Measurements from ENCODE around the gene DUSP1. TPM values are rescaled to one million over a fixed set of nuclear protein-coding genes. Genes with fewer than 3 reads are reported as not detected.

The DUSP1 gene
- total and polyA plus RNA-seq, 2 of the 13 experiments (the other 11 are each of a cell fraction or from before 2014, with no cell fraction given) = 27.1 to 55.5 TPM

DNA sequence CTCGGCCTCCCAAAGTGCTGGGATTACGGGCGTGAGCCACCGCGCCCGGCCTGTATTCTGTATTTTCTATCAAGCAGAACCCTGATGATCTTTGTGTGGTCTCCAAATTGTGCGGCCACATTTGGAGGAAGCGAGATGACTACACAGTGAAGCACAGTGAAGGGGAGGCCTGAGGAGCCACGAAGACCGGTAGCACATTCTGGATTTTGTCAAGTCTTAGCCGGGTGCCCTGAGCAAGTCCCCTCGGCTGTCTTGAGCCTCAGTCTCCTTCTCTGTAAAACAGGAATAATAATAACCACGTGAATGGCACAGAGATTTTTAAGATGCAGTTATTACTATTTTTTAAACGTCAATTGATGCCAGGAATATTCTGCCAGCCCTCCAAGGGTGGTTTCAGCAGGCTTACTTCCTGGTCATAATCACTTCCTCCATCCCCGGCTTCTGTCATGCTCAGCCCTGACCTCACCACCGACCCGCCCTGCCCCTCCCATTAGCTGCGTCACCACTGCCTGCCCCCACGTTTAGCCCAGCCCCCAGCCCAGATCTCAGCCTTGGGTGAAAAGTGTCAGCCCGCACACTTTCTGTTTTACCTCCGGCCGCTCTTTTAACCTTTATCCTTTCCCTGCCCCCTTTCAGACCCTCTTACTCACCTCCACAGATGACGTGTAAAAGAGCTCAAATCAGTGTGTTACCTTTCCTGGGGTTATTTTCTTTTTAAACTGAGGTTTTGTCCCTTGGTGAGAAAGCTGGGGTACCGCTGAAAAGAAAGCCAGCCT is 36.1 kb upstream of the DUSP1 start (continued):
- no peak for TF ChIP-seq ZNF678 (CRISPR knock-in tag; IDR thresholded peaks at IDR 0.05)
- TF ChIP-seq ZNF788 (CRISPR knock-in tag; IDR thresholded peaks at IDR 0.05; ENCODE audit: borderline replicate concordance) = no peak
- TF ChIP-seq MTF1 (CRISPR knock-in tag; IDR thresholded peaks at IDR 0.05) = no peak
- TF ChIP-seq ZFP36L1 (CRISPR knock-in tag; IDR thresholded peaks at IDR 0.05) = no peak
- TF ChIP-seq SALL2 (CRISPR knock-in tag; IDR thresholded peaks at IDR 0.05) = no peak
- TF ChIP-seq SMARCE1 (IDR thresholded peaks at IDR 0.05; ENCODE audit: borderline replicate concordance) = no peak
- no peak for TF ChIP-seq SMAD3 (CRISPR knock-in tag; IDR thresholded peaks at IDR 0.05)
- TF ChIP-seq DZIP1 (CRISPR knock-in tag; IDR thresholded peaks at IDR 0.05) = no peak
- no peak for TF ChIP-seq E2F5 (CRISPR knock-in tag; conservative IDR thresholded peaks at IDR 0.05)
- no peak for TF ChIP-seq IRX3 (CRISPR knock-in tag; IDR thresholded peaks at IDR 0.05; ENCODE audit: borderline replicate concordance, low read depth)
- TF ChIP-seq ZNF251 (CRISPR knock-in tag; IDR thresholded peaks at IDR 0.05) = no peak
- TF ChIP-seq, protein P1, sequence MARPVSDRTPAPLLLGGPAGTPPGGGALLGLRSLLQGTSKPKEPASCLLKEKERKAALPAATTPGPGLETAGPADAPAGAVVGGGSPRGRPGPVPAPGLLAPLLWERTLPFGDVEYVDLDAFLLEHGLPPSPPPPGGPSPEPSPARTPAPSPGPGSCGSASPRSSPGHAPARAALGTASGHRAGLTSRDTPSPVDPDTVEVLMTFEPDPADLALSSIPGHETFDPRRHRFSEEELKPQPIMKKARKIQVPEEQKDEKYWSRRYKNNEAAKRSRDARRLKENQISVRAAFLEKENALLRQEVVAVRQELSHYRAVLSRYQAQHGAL (CRISPR knock-in tag; IDR thresholded peaks at IDR 0.05; ENCODE audit: not compliant biosample characterization) = no peak
- no peak for TF ChIP-seq SNRNP70 (IDR thresholded peaks at IDR 0.05; ENCODE audit: low read depth, low read length)
- no peak for TF ChIP-seq ZNF446 (CRISPR knock-in tag; IDR thresholded peaks at IDR 0.05)
- no peak for TF ChIP-seq HMGA1 (CRISPR knock-in tag; conservative IDR thresholded peaks at IDR 0.05)
- TF ChIP-seq STAT5B (CRISPR knock-in tag; IDR thresholded peaks at IDR 0.05) = no peak
- TF ChIP-seq THRA (CRISPR knock-in tag; IDR thresholded peaks at IDR 0.05; ENCODE audit: borderline replicate concordance) = 0 out of 2 replicates have a peak, but pooled peaks have one; percentile 46
- TF ChIP-seq ZNF616 (CRISPR knock-in tag; IDR thresholded peaks at IDR 0.05; ENCODE audit: low read depth) = no peak
- TF ChIP-seq BCL3 (CRISPR knock-in tag; IDR thresholded peaks at IDR 0.05) = no peak
- no peak for TF ChIP-seq EZH2 (conservative IDR thresholded peaks at IDR 0.05; ENCODE audit: low read depth, low read length)
- no peak for TF ChIP-seq ZBTB26 (CRISPR knock-in tag; IDR thresholded peaks at IDR 0.05; ENCODE audit: borderline replicate concordance)
- no peak for TF ChIP-seq ISX (CRISPR knock-in tag; conservative IDR thresholded peaks at IDR 0.05)
